GM23338 (cell line): ENCODE results near the gene PCDHB10. TPM values are rescaled to one million over a fixed set of nuclear protein-coding genes. Genes with fewer than 3 reads are reported as not detected.
"Not testable (repeated sequence)": the region's sequence is repeated elsewhere in the genome, so short reads cannot be mapped to it uniquely, and the experiment has no call there.

Experiments used
- ATAC-seq: fragments of 200-7000 bp; cut with Tn5 transposase; 3 replicates; pipeline ENCODE4 v1.9.1; 2020
- DNase-seq: peaks from one replicate; pipeline ENCODE4 v3.0.0-alpha.2; 2015; ENCODE audit warnings: low spot score
- H2AFZ ChIP-seq: fragments of 200-600 bp; sonication (generic); 2 replicates; pipeline ENCODE4 v1.8.0; 2016; ENCODE audit warnings: antibody characterized with exemption, mild to moderate bottlenecking, moderate library complexity
- H3F3A ChIP-seq: fragments of 200-600 bp; sonication (generic); replicated peaks from 2 replicates; pipeline ENCODE4 v1.8.0; 2017; ENCODE audit warnings: antibody characterized with exemption, mixed run types, low read depth
- H3K27ac ChIP-seq: fragments of 200-600 bp; sonication (generic); 2 replicates; pipeline ENCODE4 v1.6.1; 2016; ENCODE audit warnings: low read depth
- H3K27me3 ChIP-seq: fragments of 200-600 bp; sonication (generic); 2 replicates; pipeline ENCODE4 v1.8.0; 2016; ENCODE audit warnings: mild to moderate bottlenecking, mixed run types, moderate library complexity; ENCODE audit not compliant: insufficient read depth
- H3K36me3 ChIP-seq: fragments of 200-600 bp; sonication (generic); 2 replicates; pipeline ENCODE4 v1.8.0; 2016; ENCODE audit warnings: mild to moderate bottlenecking; ENCODE audit not compliant: insufficient read depth
- H3K4me1 ChIP-seq: fragments of 200-600 bp; sonication (generic); 2 replicates; pipeline ENCODE4 v1.8.0; 2016; ENCODE audit warnings: mild to moderate bottlenecking, moderate library complexity; ENCODE audit not compliant: insufficient read depth
- H3K4me2 ChIP-seq: fragments of 200-600 bp; sonication (generic); 2 replicates; pipeline ENCODE4 v1.7.1; 2017; ENCODE audit warnings: mixed run types
- H3K4me3 ChIP-seq: fragments of 200-600 bp; sonication (generic); 2 replicates; pipeline ENCODE4 v1.6.1; 2016; ENCODE audit warnings: mixed run types
- H3K79me2 ChIP-seq: fragments of 200-600 bp; sonication (generic); replicated peaks from 2 replicates; pipeline ENCODE4 v1.8.0; 2017; ENCODE audit warnings: mild to moderate bottlenecking; ENCODE audit not compliant: insufficient read depth
- H3K9me2 ChIP-seq: fragments of 200-600 bp; sonication (generic); 2 replicates; pipeline ENCODE4 v1.8.0; 2017; ENCODE audit not compliant: insufficient read depth
- H4K20me1 ChIP-seq: fragments of 200-600 bp; sonication (generic); replicated peaks from 2 replicates; pipeline ENCODE4 v1.8.0; 2017; ENCODE audit warnings: mild to moderate bottlenecking; ENCODE audit not compliant: insufficient read depth
- H3K27ac Mint-ChIP-seq: 2 replicates; pipeline ENCODE4 v1.8.0; 2020; ENCODE audit warnings: inconsistent platforms, mild to moderate bottlenecking, moderate library complexity, mixed read lengths
- H3K27me3 Mint-ChIP-seq: 3 replicates; pipeline ENCODE4 v1.8.0; 2022; ENCODE audit warnings: low read depth, mild to moderate bottlenecking, moderate library complexity, mixed read lengths, inconsistent platforms; ENCODE audit not compliant: insufficient read depth, poor library complexity
- H3K36me3 Mint-ChIP-seq: 3 replicates; pipeline ENCODE4 v1.8.0; 2021; ENCODE audit warnings: low read depth, mild to moderate bottlenecking, inconsistent platforms, moderate library complexity, mixed read lengths
- H3K4me1 Mint-ChIP-seq: 3 replicates; pipeline ENCODE4 v1.8.0; 2020; ENCODE audit warnings: mild to moderate bottlenecking, inconsistent platforms, mixed read lengths
- H3K4me3 Mint-ChIP-seq: 3 replicates; pipeline ENCODE4 v1.8.0; 2021; ENCODE audit warnings: moderate library complexity, mild to moderate bottlenecking, inconsistent platforms, mixed read lengths
- H3K9me3 Mint-ChIP-seq: 3 replicates; pipeline ENCODE4 v1.8.0; 2020; ENCODE audit warnings: moderate library complexity, mild to moderate bottlenecking, inconsistent platforms, mixed read lengths
- ZNF114 ChIP-seq: fragments of 250-450 bp; sonication (Bioruptor Pico); IDR thresholded peaks from 2 replicates; pipeline ENCODE4 v1.5.0; 2020; ENCODE audit warnings: mild to moderate bottlenecking, moderate library complexity
- polyA plus RNA-seq: library from polyadenylated mRNA; unstranded; fragments of >200 nt; fragmentation: Nextera tagmentation; extraction: Ambion mirVana; gene quantifications from 2 replicates; pipeline ENCODE4 v1.2.1, GENCODE V29; 2016
- total RNA-seq: library from RNA; depleted of rRNA; stranded (reverse); fragments of >200 nt; shearing (Covaris generic); gene quantifications from 2 replicates; pipeline ENCODE4 v1.2.3, GENCODE V29; 2014
- TF ChIP-seq, protein P1 (sequence below), 2 experiments: fragments of 200-600 bp in 1 of 2; sonication (generic) in 1 of 2; conservative IDR thresholded peaks; 2 replicates each; pipeline versions ENCODE4 v1.5.1 to v1.6.1; 2016 to 2017; ENCODE audit warnings: antibody characterized with exemption in 2 of 2, low read depth in 2 of 2, mild to moderate bottlenecking in 2 of 2, moderate library complexity in 1 of 2

The PCDHB10 gene
- total and polyA plus RNA-seq, 2 experiments from 2014 or later: 1.6 to 2.7 TPM

DNA sequence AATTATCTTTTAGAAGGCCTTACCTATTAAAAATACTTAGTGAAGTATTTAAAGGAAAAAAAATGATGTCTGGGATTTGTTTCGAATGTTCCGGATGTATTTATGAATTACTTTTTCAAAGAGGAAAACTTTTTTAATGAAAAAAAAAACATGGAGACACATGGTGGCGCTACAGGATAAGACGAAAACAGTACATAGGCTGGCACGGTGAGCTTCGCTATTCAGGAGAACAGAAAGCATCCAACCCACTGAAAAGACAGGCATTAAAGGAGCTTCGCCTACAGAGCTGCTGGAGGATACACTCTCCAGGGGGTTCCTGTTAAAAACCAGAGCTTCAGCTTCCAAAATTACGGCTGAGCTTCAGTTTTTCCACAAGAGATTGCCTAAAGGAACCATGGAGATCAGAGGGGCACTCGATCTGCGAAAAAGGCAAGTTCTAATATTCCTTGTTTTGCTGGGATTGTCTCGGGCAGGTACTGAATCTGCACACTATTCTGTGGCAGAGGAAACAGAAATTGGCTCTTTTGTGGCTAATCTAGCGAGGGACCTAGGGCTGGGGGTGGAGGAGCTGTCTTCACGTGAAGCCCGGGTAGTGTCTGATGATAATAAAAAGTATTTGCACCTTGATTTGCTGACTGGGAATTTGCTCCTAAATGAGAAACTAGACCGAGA, 31.1 kb downstream of the PCDHB10 start, which contains the start of gene PCDHB14:
PCDHB14 (plus strand) TSS at position 232 of the 672 bp plus-strand sequence; CDS start at position 395, 163 bp downstream.
- ATAC-seq (peak; percentile 100), DNase-seq (peak; percentile 91)
- peaks cover 18% of the 10 kb centered on the region for H3K36me3 Mint-ChIP-seq
- Histone ChIP-seq H2AFZ (peak within 1 kb of the TSS; percentile 14; the same call in 1 of the 2 replicates), H3K36me3 (no peaks in the 10 kb centered on the region), H3K27me3 (no peaks in the 10 kb centered on the region), H3K79me2 (no peaks in the 10 kb centered on the region), H3F3A (no peaks in the 10 kb centered on the region), H3K9me2 (no peaks in the 10 kb centered on the region), H3K4me1 (no peaks in the 10 kb centered on the region), H4K20me1 (no peaks in the 10 kb centered on the region), H3K27ac (no peak within 1 kb of the TSS), H3K4me2 (peak within 1 kb of the TSS; percentile 50), H3K4me3 (peak within 1 kb of the TSS; percentile 19)
- peaks cover 14% of the 10 kb centered on the region for H3K9me3 Mint-ChIP-seq
- no peak within 1 kb of the TSS for H3K27ac Mint-ChIP-seq
- H3K4me1 Mint-ChIP-seq: peaks cover 10% of the 10 kb centered on the region
- H3K4me3 Mint-ChIP-seq: peak within 1 kb of the TSS; percentile 65
- H3K27me3 Mint-ChIP-seq: peaks cover 2% of the 10 kb centered on the region
- TF ChIP-seq, protein P1, sequence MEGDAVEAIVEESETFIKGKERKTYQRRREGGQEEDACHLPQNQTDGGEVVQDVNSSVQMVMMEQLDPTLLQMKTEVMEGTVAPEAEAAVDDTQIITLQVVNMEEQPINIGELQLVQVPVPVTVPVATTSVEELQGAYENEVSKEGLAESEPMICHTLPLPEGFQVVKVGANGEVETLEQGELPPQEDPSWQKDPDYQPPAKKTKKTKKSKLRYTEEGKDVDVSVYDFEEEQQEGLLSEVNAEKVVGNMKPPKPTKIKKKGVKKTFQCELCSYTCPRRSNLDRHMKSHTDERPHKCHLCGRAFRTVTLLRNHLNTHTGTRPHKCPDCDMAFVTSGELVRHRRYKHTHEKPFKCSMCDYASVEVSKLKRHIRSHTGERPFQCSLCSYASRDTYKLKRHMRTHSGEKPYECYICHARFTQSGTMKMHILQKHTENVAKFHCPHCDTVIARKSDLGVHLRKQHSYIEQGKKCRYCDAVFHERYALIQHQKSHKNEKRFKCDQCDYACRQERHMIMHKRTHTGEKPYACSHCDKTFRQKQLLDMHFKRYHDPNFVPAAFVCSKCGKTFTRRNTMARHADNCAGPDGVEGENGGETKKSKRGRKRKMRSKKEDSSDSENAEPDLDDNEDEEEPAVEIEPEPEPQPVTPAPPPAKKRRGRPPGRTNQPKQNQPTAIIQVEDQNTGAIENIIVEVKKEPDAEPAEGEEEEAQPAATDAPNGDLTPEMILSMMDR (conservative IDR thresholded peaks at IDR 0.05; ENCODE audit: low read depth in 2 of 2): peak; percentile 75 to 85
- no peak for TF ChIP-seq ZNF114 (CRISPR knock-in tag)

DNA sequence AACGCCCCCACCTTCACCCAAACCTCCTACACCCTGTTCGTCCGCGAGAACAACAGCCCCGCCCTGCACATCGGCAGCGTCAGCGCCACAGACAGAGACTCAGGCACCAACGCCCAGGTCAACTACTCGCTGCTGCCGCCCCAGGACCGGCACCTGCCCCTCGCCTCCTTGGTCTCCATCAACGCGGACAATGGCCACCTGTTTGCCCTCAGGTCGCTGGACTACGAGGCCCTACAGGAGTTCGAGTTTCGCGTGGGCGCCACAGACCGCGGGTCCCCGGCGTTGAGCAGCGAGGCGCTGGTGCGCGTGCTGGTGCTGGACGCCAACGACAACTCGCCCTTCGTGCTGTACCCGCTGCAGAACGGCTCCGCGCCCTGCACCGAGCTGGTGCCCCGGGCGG, 32.7 kb downstream of the PCDHB10 start:
- not testable (repeated sequence) for H3K79me2 ChIP-seq, H3K4me2 ChIP-seq

DNA sequence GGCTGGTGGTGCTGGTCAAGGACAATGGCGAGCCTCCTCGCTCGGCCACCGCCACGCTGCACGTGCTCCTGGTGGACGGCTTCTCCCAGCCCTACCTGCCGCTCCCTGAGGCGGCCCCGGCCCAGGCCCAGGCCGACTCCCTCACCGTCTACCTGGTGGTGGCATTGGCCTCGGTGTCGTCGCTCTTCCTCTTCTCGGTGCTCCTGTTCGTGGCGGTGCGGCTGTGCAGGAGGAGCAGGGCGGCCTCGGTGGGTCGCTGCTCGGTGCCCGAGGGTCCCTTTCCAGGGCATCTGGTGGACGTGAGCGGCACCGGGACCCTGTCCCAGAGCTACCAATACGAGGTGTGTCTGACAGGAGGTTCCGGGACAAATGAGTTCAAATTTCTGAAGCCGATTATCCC, 33.3 kb downstream of the PCDHB10 start:
- not testable (repeated sequence) for H3K36me3 ChIP-seq, DNase-seq, H3K27ac ChIP-seq, H3K4me1 ChIP-seq, H3F3A ChIP-seq, ATAC-seq, H3K9me2 ChIP-seq, H4K20me1 ChIP-seq, H3K4me1 Mint-ChIP-seq, H3K4me3 Mint-ChIP-seq, H3K79me2 ChIP-seq, H3K27me3 ChIP-seq, H3K27me3 Mint-ChIP-seq, H3K27ac Mint-ChIP-seq, H3K4me3 ChIP-seq, H2AFZ ChIP-seq, H3K4me2 ChIP-seq
- peaks cover 18% of the 10 kb centered on the region for H3K36me3 Mint-ChIP-seq
- H3K9me3 Mint-ChIP-seq: peaks cover 17% of the 10 kb centered on the region

More for the DNA sequence above, 32.7 kb downstream of the PCDHB10 start:
- not testable (repeated sequence) for H3K4me3 ChIP-seq, H3K27me3 ChIP-seq, H2AFZ ChIP-seq, H3K9me2 ChIP-seq, DNase-seq, H3K4me1 Mint-ChIP-seq, H3K27ac Mint-ChIP-seq, ATAC-seq, H3K4me3 Mint-ChIP-seq, H4K20me1 ChIP-seq, H3K4me1 ChIP-seq, H3K27ac ChIP-seq, H3K36me3 ChIP-seq, H3F3A ChIP-seq, H3K27me3 Mint-ChIP-seq
- Mint-ChIP-seq H3K36me3 (peaks cover 18% of the 10 kb centered on the region), H3K9me3 (peaks cover 14% of the 10 kb centered on the region)
